Calu3 (cell line): ENCODE results near the gene AGBL4. TPM values are rescaled to one million over a fixed set of nuclear protein-coding genes. Genes with fewer than 3 reads are reported as not detected.

Source experiments
- BruUV-seq: library from RNA; stranded (reverse); fragments of 400-500 nt; replicated peaks from 2 replicates; lab custom pipeline; 2021; lab: Mats Ljungman, UMichigan
- CTCF ChIA-PET: fragments of 300-600 bp; sonication (Branson Sonifier 250); formaldehyde crosslinking; loops from one replicate; lab custom pipeline; 2022; ENCODE audit warnings: antibody characterized with exemption; lab: Charles Lee
- DNase-seq: peaks from one replicate; pipeline ENCODE4 v3.0.0; 2022
- H3K27ac Mint-ChIP-seq: one replicate; pipeline ENCODE4 v1.8.0; 2022; ENCODE audit warnings: mixed read lengths; ENCODE audit not compliant: unreplicated experiment
- H3K27me3 Mint-ChIP-seq: one replicate; pipeline ENCODE4 v1.8.0; 2022; ENCODE audit warnings: mixed read lengths; ENCODE audit not compliant: unreplicated experiment
- H3K36me3 Mint-ChIP-seq: one replicate; pipeline ENCODE4 v1.8.0; 2022; ENCODE audit warnings: mild to moderate bottlenecking, moderate library complexity, mixed read lengths; ENCODE audit not compliant: insufficient read depth, unreplicated experiment
- H3K4me1 Mint-ChIP-seq: one replicate; pipeline ENCODE4 v1.8.0; 2022; ENCODE audit warnings: mild to moderate bottlenecking, low read depth, mixed read lengths; ENCODE audit not compliant: unreplicated experiment
- H3K4me3 Mint-ChIP-seq: one replicate; pipeline ENCODE4 v1.8.0; 2022; ENCODE audit warnings: mild to moderate bottlenecking, low read depth, moderate library complexity, mixed read lengths; ENCODE audit not compliant: unreplicated experiment
- H3K9me3 Mint-ChIP-seq: one replicate; pipeline ENCODE4 v1.8.0; 2022; ENCODE audit warnings: low read depth, mixed read lengths; ENCODE audit not compliant: unreplicated experiment
- intact Hi-C: fragments of 100-400 bp; cut with micrococcal nuclease; formaldehyde crosslinking; loops from one replicate; pipeline ENCODE4 v1.10.0; 2022; ENCODE audit not compliant: unreplicated experiment
- total RNA-seq: library from RNA; stranded (reverse); gene quantifications from 2 replicates; pipeline ENCODE4 v1.2.3, GENCODE V29; 2022
- TF ChIP-seq, protein P1 (sequence below): fragments of 200-600 bp; IDR thresholded peaks from one replicate; pipeline ENCODE4 v1.8.0; 2022; ENCODE audit warnings: antibody characterized with exemption; ENCODE audit not compliant: unreplicated experiment

Gene AGBL4
- total RNA-seq, 1 experiment from 2014 or later = not detected

DNA sequence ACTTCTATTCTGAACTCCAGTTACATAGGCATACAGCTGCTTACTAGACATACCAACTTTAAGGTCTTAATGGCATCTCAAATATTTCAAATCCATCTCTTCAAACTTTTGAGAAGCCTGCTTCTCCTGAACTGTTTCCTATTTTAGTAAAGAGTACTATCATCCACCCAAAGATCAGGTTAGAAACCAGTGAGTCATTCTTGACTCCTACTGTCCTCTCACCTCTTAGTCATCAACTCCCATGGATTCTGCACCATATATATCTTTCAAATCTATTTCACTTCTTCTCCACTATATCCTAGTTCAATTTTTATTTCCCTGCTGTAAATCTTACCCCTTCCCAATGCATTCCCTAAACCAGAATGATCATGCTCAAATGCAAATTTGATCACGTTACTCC is 1228.9 kb downstream of the AGBL4 start:
- intact Hi-C loops = no loop called here
- TF ChIP-seq, protein P1, sequence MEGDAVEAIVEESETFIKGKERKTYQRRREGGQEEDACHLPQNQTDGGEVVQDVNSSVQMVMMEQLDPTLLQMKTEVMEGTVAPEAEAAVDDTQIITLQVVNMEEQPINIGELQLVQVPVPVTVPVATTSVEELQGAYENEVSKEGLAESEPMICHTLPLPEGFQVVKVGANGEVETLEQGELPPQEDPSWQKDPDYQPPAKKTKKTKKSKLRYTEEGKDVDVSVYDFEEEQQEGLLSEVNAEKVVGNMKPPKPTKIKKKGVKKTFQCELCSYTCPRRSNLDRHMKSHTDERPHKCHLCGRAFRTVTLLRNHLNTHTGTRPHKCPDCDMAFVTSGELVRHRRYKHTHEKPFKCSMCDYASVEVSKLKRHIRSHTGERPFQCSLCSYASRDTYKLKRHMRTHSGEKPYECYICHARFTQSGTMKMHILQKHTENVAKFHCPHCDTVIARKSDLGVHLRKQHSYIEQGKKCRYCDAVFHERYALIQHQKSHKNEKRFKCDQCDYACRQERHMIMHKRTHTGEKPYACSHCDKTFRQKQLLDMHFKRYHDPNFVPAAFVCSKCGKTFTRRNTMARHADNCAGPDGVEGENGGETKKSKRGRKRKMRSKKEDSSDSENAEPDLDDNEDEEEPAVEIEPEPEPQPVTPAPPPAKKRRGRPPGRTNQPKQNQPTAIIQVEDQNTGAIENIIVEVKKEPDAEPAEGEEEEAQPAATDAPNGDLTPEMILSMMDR = no peak
- H3K4me1 Mint-ChIP-seq = no peaks in the 10 kb centered on the region
- H3K4me3 Mint-ChIP-seq = no peak overlapping the region
- no peaks in the 10 kb centered on the region for H3K9me3 Mint-ChIP-seq
- no peak overlapping the region for H3K27ac Mint-ChIP-seq
- CTCF ChIA-PET = no interaction called here
- no peak for DNase-seq
- no TSS peak for BruUV-seq
- no peaks in the 10 kb centered on the region for H3K36me3 Mint-ChIP-seq
- H3K27me3 Mint-ChIP-seq = peaks cover 42% of the 10 kb centered on the region

DNA sequence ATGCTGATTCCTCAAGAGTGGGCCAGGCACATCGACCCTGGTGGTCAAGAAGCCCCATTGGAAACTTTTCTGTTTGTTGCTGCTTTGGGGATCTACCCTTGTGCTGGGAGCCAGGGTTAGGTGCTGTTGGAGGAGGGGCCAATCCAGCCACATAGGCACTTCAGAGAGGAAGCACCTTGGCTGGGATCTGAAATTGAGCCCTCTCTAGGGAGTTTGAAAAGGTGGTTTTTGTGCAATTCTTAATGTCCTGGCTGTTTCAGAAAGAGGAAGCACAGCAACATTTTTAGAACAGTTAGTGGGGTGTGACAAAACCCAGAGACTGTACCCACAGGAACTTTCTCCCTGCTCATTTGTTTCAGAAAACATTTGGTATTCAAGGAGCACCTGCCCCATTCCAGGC is 1229.9 kb downstream of the AGBL4 start:
- no peaks in the 10 kb centered on the region for H3K36me3 Mint-ChIP-seq
- CTCF ChIA-PET = no interaction called here
- H3K27me3 Mint-ChIP-seq = peaks cover 37% of the 10 kb centered on the region
- no TSS peak for BruUV-seq
- no peaks in the 10 kb centered on the region for H3K9me3 Mint-ChIP-seq
- no peak for DNase-seq
- no peak overlapping the region for H3K4me3 Mint-ChIP-seq
- TF ChIP-seq, protein P1 = no peak
- H3K4me1 Mint-ChIP-seq = no peaks in the 10 kb centered on the region
- intact Hi-C loops = no loop called here
- no peak overlapping the region for H3K27ac Mint-ChIP-seq

DNA sequence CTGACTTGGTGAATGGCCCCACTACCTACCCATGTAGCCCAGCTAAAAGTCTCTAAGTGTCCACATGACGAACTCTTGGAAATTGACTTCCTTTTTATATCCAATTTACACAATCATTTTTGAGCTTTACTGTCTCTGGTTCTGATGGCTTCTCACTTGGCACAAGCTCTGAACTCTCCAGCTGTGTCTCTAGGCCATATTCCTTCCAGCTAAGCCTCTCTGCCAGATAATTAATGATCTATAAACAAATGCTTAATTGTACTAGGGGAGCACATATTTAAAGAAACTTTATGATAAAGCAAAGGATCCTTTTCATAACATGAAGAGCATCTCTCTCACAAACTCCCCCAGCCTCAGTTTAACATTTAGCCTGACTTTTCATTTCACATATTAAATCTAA is 1230.8 kb downstream of the AGBL4 start:
- H3K27ac Mint-ChIP-seq = no peak overlapping the region
- TF ChIP-seq, protein P1 = no peak
- no peak for DNase-seq
- intact Hi-C loops = no loop called here
- CTCF ChIA-PET = interaction anchor here (0.6 kb wide), 1 partner anchor 1540 kb away, joined by 3 read pairs; no protein-coding TSS in a partner anchor
- no peaks in the 10 kb centered on the region for H3K4me1 Mint-ChIP-seq
- no peak overlapping the region for H3K4me3 Mint-ChIP-seq
- H3K27me3 Mint-ChIP-seq = peaks cover 37% of the 10 kb centered on the region
- BruUV-seq = no TSS peak
- H3K36me3 Mint-ChIP-seq = no peaks in the 10 kb centered on the region
- no peaks in the 10 kb centered on the region for H3K9me3 Mint-ChIP-seq

DNA sequence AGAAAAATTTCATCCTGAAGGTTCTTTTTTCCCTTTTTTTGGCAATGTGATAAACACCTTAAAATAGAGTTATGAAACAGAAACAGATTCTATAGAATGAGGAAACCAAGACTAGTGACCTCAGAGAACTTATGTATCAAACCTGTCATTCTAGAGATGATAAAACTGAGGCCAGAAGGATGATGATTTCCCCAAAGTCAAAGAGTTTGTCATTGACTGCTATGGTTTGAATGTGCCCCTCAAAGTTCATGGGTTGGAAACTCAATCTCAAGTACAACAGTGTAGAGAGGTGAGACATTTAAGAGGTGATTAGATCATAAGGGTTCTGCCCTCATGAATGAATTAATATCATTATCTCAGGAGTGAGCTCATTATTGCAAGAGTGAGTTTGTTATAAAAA is 1233.4 kb downstream of the AGBL4 start:
- Mint-ChIP-seq H3K4me3 (no peak overlapping the region), H3K27ac (no peak overlapping the region), H3K9me3 (no peaks in the 10 kb centered on the region), H3K36me3 (no peaks in the 10 kb centered on the region), H3K27me3 (peaks cover 37% of the 10 kb centered on the region), H3K4me1 (no peaks in the 10 kb centered on the region)
- CTCF ChIA-PET = interaction anchor here (0.6 kb wide), 1 partner anchor 765 kb away, joined by 8 read pairs; no protein-coding TSS in a partner anchor
- BruUV-seq = no TSS peak
- intact Hi-C loops = no loop called here
- no peak for DNase-seq
- TF ChIP-seq, protein P1 = no peak
